OCI-LY1 (cell line): ENCODE data around the gene KAT8.
"Not testable (repeated sequence)": the region's sequence is repeated elsewhere in the genome, so short reads cannot be mapped to it uniquely, and the experiment has no call there.

ENCODE experiments used
- H2AFZ ChIP-seq: fragments of 200-600 bp; sonication (generic), shearing (Covaris generic); 2 replicates; pipeline ENCODE4 v1.6.0; 2014; ENCODE audit warnings: antibody characterized with exemption, mild to moderate bottlenecking, low read length
- H3F3A ChIP-seq: fragments of 200-600 bp; sonication (generic), shearing (Covaris generic); 2 replicates; pipeline ENCODE4 v1.6.0; 2014; ENCODE audit warnings: mild to moderate bottlenecking, antibody characterized with exemption, low read length, moderate library complexity; ENCODE audit not compliant: insufficient read depth
- H3K27ac ChIP-seq: fragments of 200-600 bp; sonication (generic); 2 replicates; pipeline ENCODE4 v1.5.1; 2014; ENCODE audit warnings: low read length, mixed run types, mild to moderate bottlenecking, low read depth; ENCODE audit not compliant: poor library complexity, severe bottlenecking
- H3K27me3 ChIP-seq: fragments of 200-600 bp; sonication (generic); 2 replicates; pipeline ENCODE4 v1.6.0; 2014; ENCODE audit warnings: antibody characterized with exemption, mild to moderate bottlenecking, low read length, moderate library complexity; ENCODE audit not compliant: insufficient read depth
- H3K36me3 ChIP-seq: fragments of 200-600 bp; sonication (generic); 2 replicates; pipeline ENCODE4 v1.6.1; 2014; ENCODE audit warnings: mild to moderate bottlenecking, antibody characterized with exemption, low read length, moderate library complexity, mixed read lengths; ENCODE audit not compliant: insufficient read depth
- H3K4me1 ChIP-seq: fragments of 200-600 bp; sonication (generic); 2 replicates; pipeline ENCODE4 v1.5.1; 2014; ENCODE audit warnings: mild to moderate bottlenecking, low read length, moderate library complexity; ENCODE audit not compliant: insufficient read depth, severe bottlenecking
- H3K4me2 ChIP-seq: fragments of 200-600 bp; sonication (generic), shearing (Covaris generic); 2 replicates; pipeline ENCODE4 v1.6.1; 2014; ENCODE audit warnings: low read length
- H3K4me3 ChIP-seq: fragments of 200-600 bp; sonication (generic); 2 replicates; pipeline ENCODE4 v1.5.1; 2014; ENCODE audit warnings: low read length, low read depth, mild to moderate bottlenecking, mixed read lengths; ENCODE audit not compliant: poor library complexity, severe bottlenecking
- H3K79me2 ChIP-seq: fragments of 200-600 bp; shearing (Covaris generic); 2 replicates; pipeline ENCODE4 v1.6.1; 2016; ENCODE audit warnings: mixed run types, low read length, mixed read lengths; ENCODE audit not compliant: insufficient read depth
- H3K9ac ChIP-seq: fragments of 200-600 bp; sonication (generic), shearing (Covaris generic); 2 replicates; pipeline ENCODE4 v1.6.1; 2014; ENCODE audit warnings: mild to moderate bottlenecking, low read length, mixed read lengths
- H3K9me2 ChIP-seq: fragments of 200-600 bp; sonication (generic), shearing (Covaris generic); 2 replicates; pipeline ENCODE4 v1.6.1; 2014; ENCODE audit warnings: low read depth, mild to moderate bottlenecking, low read length, mixed read lengths
- H3K9me3 ChIP-seq: fragments of 200-600 bp; shearing (Covaris generic); 2 replicates; pipeline ENCODE4 v1.6.1; 2014; ENCODE audit warnings: low read length, mixed read lengths
- H4K20me1 ChIP-seq: fragments of 200-600 bp; sonication (generic), shearing (Covaris generic); 2 replicates; pipeline ENCODE4 v1.6.0; 2016; ENCODE audit warnings: mild to moderate bottlenecking, low read length; ENCODE audit not compliant: insufficient read depth
- CTCF ChIP-seq: fragments of 200-600 bp; sonication (generic), shearing (Covaris generic); IDR thresholded peaks from 2 replicates; pipeline ENCODE4 v1.5.1; 2017; ENCODE audit warnings: mild to moderate bottlenecking, antibody characterized with exemption, low read length, moderate library complexity, mixed read lengths
- EZH2 ChIP-seq: fragments of 200-600 bp; sonication (generic), shearing (Covaris generic); IDR thresholded peaks from 2 replicates; pipeline ENCODE4 v1.8.0; 2017; ENCODE audit warnings: borderline replicate concordance, mixed run types, mild to moderate bottlenecking, antibody characterized with exemption, low read length, moderate library complexity, mixed read lengths

The KAT8 gene

GRCh38 chr16:31157136-31157535 lies 39.7 kb downstream of the KAT8 start:
- no peaks in the 10 kb centered on the region for H3K79me2 ChIP-seq
- no peaks in the 10 kb centered on the region for H3K27me3 ChIP-seq
- no peak for TF ChIP-seq CTCF
- no peak overlapping the region for H3K9ac ChIP-seq
- no peaks in the 10 kb centered on the region for H4K20me1 ChIP-seq
- H3F3A ChIP-seq = no peaks in the 10 kb centered on the region
- H3K4me1 ChIP-seq = no peaks in the 10 kb centered on the region
- H3K36me3 ChIP-seq = no peaks in the 10 kb centered on the region
- no peaks in the 10 kb centered on the region for H3K9me2 ChIP-seq
- H3K27ac ChIP-seq = no peak overlapping the region
- no peaks in the 10 kb centered on the region for H3K9me3 ChIP-seq
- H3K4me3 ChIP-seq = no peak overlapping the region
- H2AFZ ChIP-seq = no peak overlapping the region
- H3K4me2 ChIP-seq = 0 out of 2 replicates have a peak overlapping the region, but pooled peaks have one; percentile 14

GRCh38 chr16:31167315-31167714 lies 49.9 kb downstream of the KAT8 start:
- Histone ChIP-seq H3K79me2 (no peaks in the 10 kb centered on the region), H4K20me1 (no peaks in the 10 kb centered on the region), H3K9me2 (no peaks in the 10 kb centered on the region), H3K27ac (no peak overlapping the region), H3K9me3 (no peaks in the 10 kb centered on the region), H3F3A (no peaks in the 10 kb centered on the region), H3K36me3 (no peaks in the 10 kb centered on the region), H2AFZ (no peak overlapping the region), H3K4me3 (no peak overlapping the region), H3K27me3 (no peaks in the 10 kb centered on the region), H3K4me2 (no peak overlapping the region), H3K9ac (no peak overlapping the region), H3K4me1 (no peaks in the 10 kb centered on the region)
- TF ChIP-seq CTCF = no peak
- TF ChIP-seq EZH2 = no peak

- no peaks in the 10 kb centered on the region for H3F3A ChIP-seq
- H2AFZ ChIP-seq = no peak overlapping the region
- no peaks in the 10 kb centered on the region for H3K79me2 ChIP-seq
- H3K4me1 ChIP-seq = no peaks in the 10 kb centered on the region
- H3K36me3 ChIP-seq = no peaks in the 10 kb centered on the region
- no peak overlapping the region for H3K4me3 ChIP-seq
- H3K9me3 ChIP-seq = no peaks in the 10 kb centered on the region
- no peaks in the 10 kb centered on the region for H3K9me2 ChIP-seq
- no peak overlapping the region for H3K4me2 ChIP-seq
- TF ChIP-seq CTCF (no peak), EZH2 (no peak)
- H3K27ac ChIP-seq = no peak overlapping the region
- H4K20me1 ChIP-seq = no peaks in the 10 kb centered on the region
- H3K9ac ChIP-seq = no peak overlapping the region
- no peaks in the 10 kb centered on the region for H3K27me3 ChIP-seq
These were observed 51.4 kb downstream of the KAT8 start for GRCh38 chr16:31168848-31169247.

- not testable (repeated sequence) for H3K4me2 ChIP-seq, H3K9me2 ChIP-seq, H3K79me2 ChIP-seq, H3K36me3 ChIP-seq, H2AFZ ChIP-seq, H3K9ac ChIP-seq, H3K9me3 ChIP-seq, H4K20me1 ChIP-seq, H3F3A ChIP-seq, H3K4me1 ChIP-seq, H3K27ac ChIP-seq, H3K4me3 ChIP-seq, H3K27me3 ChIP-seq
These were observed 52.6 kb downstream of the KAT8 start for GRCh38 chr16:31170048-31170447.
